OCI-LY3 (cell line): ENCODE data around the gene KLF15.
A peak's percentile ranks its signal among the peaks of the same experiment; 100 is the strongest.

Source experiments
- H2AFZ ChIP-seq: fragments of 200-600, 300-600 bp; shearing (Covaris generic); 2 replicates; pipeline ENCODE4 v1.6.0; 2014; ENCODE audit warnings: antibody characterized with exemption, low read depth, low read length
- H3K27ac ChIP-seq: fragments of 200-600, 300-600 bp; sonication (generic); 2 replicates; pipeline ENCODE4 v1.5.1; 2014; ENCODE audit warnings: mild to moderate bottlenecking, low read length, moderate library complexity, mixed read lengths
- H3K27me3 ChIP-seq: fragments of 200-600, 300-600 bp; sonication (generic); 2 replicates; pipeline ENCODE4 v1.6.1; 2014; ENCODE audit warnings: low read depth, low read length, mixed read lengths
- H3K36me3 ChIP-seq: fragments of 200-600, 300-600 bp; sonication (generic); replicated peaks from 2 replicates; pipeline ENCODE3; 2014; ENCODE audit warnings: low read depth, low read length, mixed read lengths
- H3K4me1 ChIP-seq: fragments of 300-600, 200-600 bp; sonication (generic); 2 replicates; pipeline ENCODE4 v1.6.1; 2014; ENCODE audit warnings: low read length, mixed read lengths
- H3K4me2 ChIP-seq: fragments of 200-600, 300-600 bp; sonication (generic); 2 replicates; pipeline ENCODE4 v1.6.1; 2014; ENCODE audit warnings: low read length, mixed read lengths
- H3K4me3 ChIP-seq: fragments of 300-600, 200-600 bp; sonication (generic); 2 replicates; pipeline ENCODE4 v1.5.1; 2014; ENCODE audit warnings: antibody characterized with exemption, mild to moderate bottlenecking, low read length, moderate library complexity
- H3K79me2 ChIP-seq: fragments of 300-600, 200-600 bp; shearing (Covaris generic); 2 replicates; pipeline ENCODE4 v1.6.1; 2014; ENCODE audit warnings: mild to moderate bottlenecking, low read length, mixed read lengths
- H3K9ac ChIP-seq: fragments of 300-600, 200-600 bp; shearing (Covaris generic); 2 replicates; pipeline ENCODE4 v1.6.0; 2014; ENCODE audit warnings: mild to moderate bottlenecking, low read length, moderate library complexity
- H3K9me3 ChIP-seq: fragments of 200-600, 300-600 bp; shearing (Covaris generic); 2 replicates; pipeline ENCODE4 v1.6.1; 2014; ENCODE audit warnings: low read length, mixed read lengths; ENCODE audit not compliant: insufficient read depth
- H4K20me1 ChIP-seq: fragments of 200-600, 300-600 bp; sonication (generic); 2 replicates; pipeline ENCODE4 v1.6.1; 2016; ENCODE audit warnings: low read length, mixed read lengths; ENCODE audit not compliant: insufficient read depth
- CTCF ChIP-seq: fragments of 200-600, 300-600 bp; sonication (generic); IDR thresholded peaks from 2 replicates; pipeline ENCODE4 v1.5.1; 2014; ENCODE audit warnings: antibody characterized with exemption, low read length, low read depth
- EZH2phosphoT487 ChIP-seq: fragments of 200-600 bp; shearing (Covaris generic); IDR thresholded peaks from 2 replicates; pipeline ENCODE4 v1.6.1; 2018; ENCODE audit warnings: antibody characterized with exemption, mixed run types, low read depth

The KLF15 gene

GRCh38 chr3:126401611-126402160 is 44.5 kb upstream of the KLF15 start:
- H3K9ac ChIP-seq: no peak overlapping the region
- no peaks in the 10 kb centered on the region for H4K20me1 ChIP-seq
- no peak for TF ChIP-seq EZH2phosphoT487
- no peak for TF ChIP-seq CTCF
- peaks cover 13% of the 10 kb centered on the region; the same call in 1 of the 2 replicates for H3K9me3 ChIP-seq
- H3K79me2 ChIP-seq: no peaks in the 10 kb centered on the region
- peaks cover 6% of the 10 kb centered on the region for H3K36me3 ChIP-seq
- H3K4me2 ChIP-seq: no peak overlapping the region
- peaks cover 14% of the 10 kb centered on the region for H3K4me1 ChIP-seq
- H2AFZ ChIP-seq: no peak overlapping the region
- H3K4me3 ChIP-seq: no peak overlapping the region
- no peak overlapping the region for H3K27ac ChIP-seq
- no peaks in the 10 kb centered on the region for H3K27me3 ChIP-seq

GRCh38 chr3:126399756-126400155 is 42.5 kb upstream of the KLF15 start:
- Histone ChIP-seq H3K4me2 (no peak overlapping the region; the same call in 1 of the 2 replicates), H3K4me1 (peaks cover 14% of the 10 kb centered on the region), H3K27me3 (no peaks in the 10 kb centered on the region), H3K27ac (peak overlapping the region; percentile 62), H3K79me2 (no peaks in the 10 kb centered on the region), H3K4me3 (no peak overlapping the region), H3K36me3 (peaks cover 6% of the 10 kb centered on the region), H3K9me3 (peaks cover 13% of the 10 kb centered on the region; the same call in 1 of the 2 replicates), H4K20me1 (no peaks in the 10 kb centered on the region), H3K9ac (no peak overlapping the region), H2AFZ (no peak overlapping the region)
- TF ChIP-seq EZH2phosphoT487 (no peak), CTCF (no peak)

- peak overlapping the region; percentile 9; the same call in 1 of the 2 replicates for H3K4me2 ChIP-seq
Observed at GRCh38 chr3:126399351-126399735, 42.1 kb upstream of the KLF15 start.

More at GRCh38 chr3:126399351-126399735, 42.1 kb upstream of the KLF15 start:
- H2AFZ ChIP-seq: no peak overlapping the region
- H3K27ac ChIP-seq: peak overlapping the region; percentile 62
- peaks cover 14% of the 10 kb centered on the region for H3K4me1 ChIP-seq
- H3K27me3 ChIP-seq: no peaks in the 10 kb centered on the region
- no peaks in the 10 kb centered on the region for H4K20me1 ChIP-seq
- H3K4me3 ChIP-seq: no peak overlapping the region
- H3K79me2 ChIP-seq: no peaks in the 10 kb centered on the region
- H3K36me3 ChIP-seq: peaks cover 6% of the 10 kb centered on the region
- H3K9ac ChIP-seq: no peak overlapping the region
- no peak for TF ChIP-seq CTCF
- TF ChIP-seq EZH2phosphoT487: no peak
- H3K9me3 ChIP-seq: peaks cover 13% of the 10 kb centered on the region; the same call in 1 of the 2 replicates
